GM12801 (cell line): ENCODE results near the gene CACNA1B.

Experiments used
- CTCF ChIP-seq: IDR thresholded peaks from one replicate; pipeline ENCODE4 v1.5.1; 2011; ENCODE audit warnings: control low read depth; ENCODE audit not compliant: insufficient read length; ENCODE audit errors: extremely low read depth

Gene CACNA1B

GRCh38 chr9:137902646-137903045 is 25.1 kb downstream of the CACNA1B start:
- no peak for TF ChIP-seq CTCF

- no peak for TF ChIP-seq CTCF
Measured at GRCh38 chr9:137905740-137906139, 28.2 kb downstream of the CACNA1B start.

- TF ChIP-seq CTCF = no peak
Measured at GRCh38 chr9:137907776-137908175, 30.2 kb downstream of the CACNA1B start.

GRCh38 chr9:137912671-137913070 is 35.1 kb downstream of the CACNA1B start:
- TF ChIP-seq CTCF = no peak

- no peak for TF ChIP-seq CTCF
Measured at GRCh38 chr9:137913132-137913531, 35.5 kb downstream of the CACNA1B start.

- TF ChIP-seq CTCF = no peak
Measured at GRCh38 chr9:137913771-137914767, 36.5 kb downstream of the CACNA1B start.

GRCh38 chr9:137916540-137916939 is 39.0 kb downstream of the CACNA1B start:
- no peak for TF ChIP-seq CTCF
